Right atrium auricular region (tissue), 2 donors: Measurements from ENCODE around the gene ALDOC. TPM values are rescaled to one million over a fixed set of nuclear protein-coding genes. Genes with fewer than 3 reads are reported as not detected.

Experiments
- DNase-seq: peaks from one replicate; pipeline ENCODE4 v3.0.0-alpha.2; 2019; ENCODE audit warnings: low spot score
- H3K27ac ChIP-seq, 2 donors: fragments of 200-600 bp; sonication (generic); 1 replicate in 1 of 2; 2 replicates in 1 of 2; pipeline ENCODE4 v1.5.1; 2016 to 2019
- H3K27me3 ChIP-seq, 2 donors: fragments of 200-600 bp; sonication (generic); one replicate each; pipeline versions ENCODE4 v1.5.1 to v1.6.0; 2017 to 2019
- H3K36me3 ChIP-seq: fragments of 200-600 bp; sonication (generic); one replicate; pipeline ENCODE4 v1.5.1; 2016
- H3K4me1 ChIP-seq, 2 donors: fragments of 200-600 bp; sonication (generic); one replicate each; pipeline versions ENCODE4 v1.5.1 to v1.6.0; 2017 to 2019
- H3K4me3 ChIP-seq, 2 donors: fragments of 200-600 bp; sonication (generic); 1 replicate in 1 of 2; 2 replicates in 1 of 2; pipeline ENCODE4 v1.5.1; 2017 to 2019; ENCODE audit warnings: mild to moderate bottlenecking in 1 of 2, moderate library complexity in 1 of 2
- H3K9me3 ChIP-seq, 2 donors: fragments of 200-600 bp; sonication (generic); one replicate each; pipeline ENCODE4 v1.5.1; 2019
- CTCF ChIP-seq, 2 donors: fragments of 200-600 bp; sonication (generic); IDR thresholded peaks; one replicate each; pipeline ENCODE4 v1.5.1; 2019; ENCODE audit warnings: antibody characterized with exemption in 2 of 2
- total RNA-seq, 2 donors: library from RNA; depleted of rRNA; stranded (reverse); fragments of >200 nt; gene quantifications; one replicate each; pipeline ENCODE4 v1.1.0, GENCODE V29; 2016

Gene ALDOC
- total RNA-seq, 2 donors from 2014 or later, result 355 to 363 TPM

- no peaks in the 10 kb centered on the region for H3K36me3 ChIP-seq
- H3K27me3 ChIP-seq, result no peaks in the 10 kb centered on the region
- H3K4me3 ChIP-seq, result no peak overlapping the region
- H3K9me3 ChIP-seq, result no peaks in the 10 kb centered on the region
- TF ChIP-seq CTCF (IDR thresholded peaks at IDR 0.05), result no peak
- DNase-seq, result no peak
- H3K4me1 ChIP-seq, result no peaks in the 10 kb centered on the region
- H3K27ac ChIP-seq, result no peak overlapping the region
These were observed 40.0 kb downstream of the ALDOC start for GRCh38 chr17:28536532-28537218.

- no peaks in the 10 kb centered on the region for H3K4me1 ChIP-seq
- H3K27me3 ChIP-seq, result no peaks in the 10 kb centered on the region
- no peaks in the 10 kb centered on the region for H3K36me3 ChIP-seq
- no peak for DNase-seq
- no peaks in the 10 kb centered on the region for H3K9me3 ChIP-seq
- H3K4me3 ChIP-seq, result no peak overlapping the region
- no peak for TF ChIP-seq CTCF (IDR thresholded peaks at IDR 0.05)
- no peak overlapping the region for H3K27ac ChIP-seq
These were observed 41.8 kb downstream of the ALDOC start for GRCh38 chr17:28534740-28535375.

GRCh38 chr17:28533091-28533807, 43.4 kb downstream of the ALDOC start:
- H3K9me3 ChIP-seq, result no peaks in the 10 kb centered on the region
- no peak for DNase-seq
- no peaks in the 10 kb centered on the region for H3K27me3 ChIP-seq
- TF ChIP-seq CTCF (IDR thresholded peaks at IDR 0.05), result no peak
- no peak overlapping the region for H3K27ac ChIP-seq
- H3K36me3 ChIP-seq, result no peaks in the 10 kb centered on the region
- no peaks in the 10 kb centered on the region for H3K4me1 ChIP-seq
- H3K4me3 ChIP-seq, result no peak overlapping the region

- Histone ChIP-seq H3K9me3 (no peaks in the 10 kb centered on the region), H3K4me1 (no peaks in the 10 kb centered on the region), H3K27me3 (no peaks in the 10 kb centered on the region), H3K27ac (no peak overlapping the region), H3K36me3 (no peaks in the 10 kb centered on the region), H3K4me3 (no peak overlapping the region)
- DNase-seq, result no peak
- TF ChIP-seq CTCF (IDR thresholded peaks at IDR 0.05), result no peak
These were observed 44.4 kb downstream of the ALDOC start for GRCh38 chr17:28532050-28532960.

- Histone ChIP-seq H3K36me3 (no peaks in the 10 kb centered on the region), H3K27me3 (no peaks in the 10 kb centered on the region), H3K27ac (no peak overlapping the region), H3K4me1 (no peaks in the 10 kb centered on the region), H3K4me3 (no peak overlapping the region), H3K9me3 (no peaks in the 10 kb centered on the region)
- DNase-seq, result no peak
- no peak for TF ChIP-seq CTCF (IDR thresholded peaks at IDR 0.05)
These were observed 45.8 kb downstream of the ALDOC start for GRCh38 chr17:28530926-28531325.
